NB4 (cell line): ENCODE results near the gene SPSB4.

Experiments used
- DNase-seq: peaks from one replicate; pipeline ENCODE4 v3.0.0; 2010; ENCODE audit warnings: low read depth
- H3K4me3 ChIP-seq: one replicate; pipeline ENCODE4 v1.5.1; 2011; ENCODE audit warnings: mild to moderate bottlenecking, low read depth, low read length, moderate library complexity
- CTCF ChIP-seq: IDR thresholded peaks from one replicate; pipeline ENCODE4 v1.5.1; 2012; ENCODE audit warnings: low read depth, low read length
- MAX ChIP-seq: IDR thresholded peaks from 2 replicates; pipeline ENCODE4 v1.6.1; 2011; ENCODE audit warnings: low read depth, low read length
- MYC ChIP-seq: IDR thresholded peaks from 2 replicates; pipeline ENCODE4 v1.6.1; 2011; ENCODE audit warnings: low read depth, low read length
- POLR2A ChIP-seq: IDR thresholded peaks from 2 replicates; pipeline ENCODE4 v1.6.1; 2011; ENCODE audit warnings: mild to moderate bottlenecking; ENCODE audit not compliant: insufficient read length; ENCODE audit errors: extremely low read depth

Gene SPSB4

GRCh38 chr3:141148770-141149169, 97.6 kb downstream of the SPSB4 start:
- no peak for DNase-seq
- no peak overlapping the region for H3K4me3 ChIP-seq
- TF ChIP-seq POLR2A (no peak), MAX (no peak), CTCF (no peak), MYC (no peak)

- TF ChIP-seq POLR2A: no peak
- no peak for TF ChIP-seq CTCF
- TF ChIP-seq MYC: no peak
- no peak for TF ChIP-seq MAX
- DNase-seq: no peak
- no peak overlapping the region for H3K4me3 ChIP-seq
Observed at GRCh38 chr3:141150081-141150830, 99.1 kb downstream of the SPSB4 start.

GRCh38 chr3:141150931-141151330, 99.8 kb downstream of the SPSB4 start:
- H3K4me3 ChIP-seq: no peak overlapping the region
- no peak for DNase-seq
- no peak for TF ChIP-seq MYC
- no peak for TF ChIP-seq POLR2A
- TF ChIP-seq MAX: no peak
- no peak for TF ChIP-seq CTCF

- no peak for DNase-seq
- TF ChIP-seq POLR2A: no peak
- TF ChIP-seq MAX: no peak
- no peak for TF ChIP-seq CTCF
- no peak for TF ChIP-seq MYC
- H3K4me3 ChIP-seq: no peak overlapping the region
Observed at GRCh38 chr3:141151439-141151838, 100.3 kb downstream of the SPSB4 start.

GRCh38 chr3:141152130-141152529, 101.0 kb downstream of the SPSB4 start:
- TF ChIP-seq MYC: no peak
- TF ChIP-seq POLR2A: no peak
- no peak for TF ChIP-seq CTCF
- TF ChIP-seq MAX: no peak
- DNase-seq: no peak
- no peak overlapping the region for H3K4me3 ChIP-seq
